Measurements from ENCODE around the gene SFRP4. TPM values are rescaled to one million over a fixed set of nuclear protein-coding genes. Genes with fewer than 3 reads are reported as not detected.

SFRP4 gene
- polyA plus RNA-seq (2011; rRNA removed) (0.16 and 0.22 TPM in 2 replicates), polyA minus RNA-seq (2011; rRNA and poly(A)+ RNA removed) (not detected in 2 replicates)

DNA sequence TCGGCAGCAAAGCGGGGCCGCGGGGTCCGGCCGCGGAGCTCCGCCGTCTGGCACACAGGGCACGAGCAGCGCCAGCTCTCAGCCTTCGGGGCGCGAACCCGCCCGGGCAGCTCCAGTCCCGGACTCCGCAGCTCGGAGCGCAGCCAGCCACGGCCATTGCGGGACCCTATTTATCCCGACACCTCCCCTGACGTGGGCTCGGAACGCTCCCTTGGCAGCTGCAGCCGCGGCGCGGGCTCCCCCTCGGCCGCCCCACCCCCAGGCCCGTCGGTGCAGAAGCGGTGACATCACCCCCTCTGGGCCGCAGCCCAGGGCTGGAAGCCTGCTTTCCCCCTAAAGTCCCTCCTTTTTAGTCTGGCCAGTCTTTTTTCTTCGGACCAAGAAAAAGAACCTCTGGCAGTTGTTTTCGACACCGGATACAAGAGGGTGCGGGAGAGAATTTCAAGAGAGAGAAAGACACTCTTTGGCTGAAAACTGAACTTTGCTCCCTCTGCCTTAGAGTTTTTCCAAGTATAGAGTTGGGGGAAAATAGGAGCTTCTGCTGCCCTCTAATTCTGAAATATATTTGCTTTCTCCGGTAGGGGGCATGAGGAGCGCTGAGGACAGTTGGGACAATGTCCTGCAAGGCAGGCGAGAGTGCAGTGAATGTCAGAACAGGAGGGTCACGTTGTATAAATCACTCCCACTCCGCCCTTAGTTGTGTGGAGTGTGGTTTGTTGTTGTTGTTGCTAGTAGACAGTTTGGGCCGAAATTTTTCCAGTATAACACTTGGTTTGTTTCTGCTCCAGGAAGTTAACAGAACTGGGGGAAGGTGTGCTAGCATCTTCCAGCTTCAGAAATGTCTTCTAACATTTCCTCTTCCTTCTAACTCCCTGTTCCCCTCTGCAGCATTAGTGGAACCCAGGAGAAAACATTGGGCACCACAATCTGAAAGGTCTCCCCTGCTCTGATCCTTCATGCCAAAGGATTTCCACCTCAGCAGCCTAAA, at the start of gene SFRP4:
SFRP4 (minus strand) TSS at position 145 of the 988 bp plus-strand sequence. CDS start 280 bp downstream, outside the sequence.
- CTCF ChIA-PET = interaction anchor here (0.6 to 3.1 kb wide), 11 partner anchors 11 to 404 kb away, joined by 3 to 19 read pairs (median 4); no protein-coding TSS in a partner anchor
- POLR2A ChIA-PET = no interaction called here
- TF ChIP-seq, protein P1, sequence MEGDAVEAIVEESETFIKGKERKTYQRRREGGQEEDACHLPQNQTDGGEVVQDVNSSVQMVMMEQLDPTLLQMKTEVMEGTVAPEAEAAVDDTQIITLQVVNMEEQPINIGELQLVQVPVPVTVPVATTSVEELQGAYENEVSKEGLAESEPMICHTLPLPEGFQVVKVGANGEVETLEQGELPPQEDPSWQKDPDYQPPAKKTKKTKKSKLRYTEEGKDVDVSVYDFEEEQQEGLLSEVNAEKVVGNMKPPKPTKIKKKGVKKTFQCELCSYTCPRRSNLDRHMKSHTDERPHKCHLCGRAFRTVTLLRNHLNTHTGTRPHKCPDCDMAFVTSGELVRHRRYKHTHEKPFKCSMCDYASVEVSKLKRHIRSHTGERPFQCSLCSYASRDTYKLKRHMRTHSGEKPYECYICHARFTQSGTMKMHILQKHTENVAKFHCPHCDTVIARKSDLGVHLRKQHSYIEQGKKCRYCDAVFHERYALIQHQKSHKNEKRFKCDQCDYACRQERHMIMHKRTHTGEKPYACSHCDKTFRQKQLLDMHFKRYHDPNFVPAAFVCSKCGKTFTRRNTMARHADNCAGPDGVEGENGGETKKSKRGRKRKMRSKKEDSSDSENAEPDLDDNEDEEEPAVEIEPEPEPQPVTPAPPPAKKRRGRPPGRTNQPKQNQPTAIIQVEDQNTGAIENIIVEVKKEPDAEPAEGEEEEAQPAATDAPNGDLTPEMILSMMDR (IDR thresholded peaks at IDR 0.05; ENCODE audit: insufficient read depth, low read depth, low read length) = peak; percentile 70
- peak within 1 kb of the TSS; percentile 36 for H3K4me3 ChIP-seq (ENCODE audit: low read depth, low read length)
- DNase-seq (ENCODE audit: low read depth) = no peak
- H3K36me3 ChIP-seq (ENCODE audit: control insufficient read depth, insufficient read depth, low read length) = no peaks in the 10 kb centered on the region
- peaks cover 10% of the 10 kb centered on the region for H3K27me3 ChIP-seq (ENCODE audit: control insufficient read depth, insufficient read depth, low read length)

DNA sequence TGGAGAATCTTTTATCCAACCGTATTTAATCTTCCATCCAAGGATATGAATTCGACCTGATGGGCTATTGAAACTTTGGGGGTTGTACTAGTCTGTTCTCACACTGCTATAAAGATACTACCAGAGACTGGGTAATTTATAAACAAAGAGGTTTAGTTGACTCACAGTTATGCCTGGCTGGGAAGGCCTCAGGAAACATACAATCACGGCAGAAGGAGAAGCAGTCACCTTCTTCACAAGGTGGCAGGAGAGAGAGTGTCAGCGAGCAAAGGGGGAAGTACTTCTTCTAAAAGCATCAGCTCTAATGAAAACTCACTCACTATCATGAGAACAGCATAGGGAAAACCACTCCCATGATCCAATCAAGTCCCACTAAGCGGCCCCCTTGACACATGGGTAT, 47.6 kb upstream of the SFRP4 start:
- Histone ChIP-seq H3K27me3 (ENCODE audit: control insufficient read depth, insufficient read depth, low read length) (no peaks in the 10 kb centered on the region), H3K36me3 (ENCODE audit: control insufficient read depth, insufficient read depth, low read length) (no peaks in the 10 kb centered on the region), H3K4me3 (ENCODE audit: low read depth, low read length) (no peak overlapping the region)
- ChIA-PET CTCF (interaction anchor here (1.3 kb wide), 1 partner anchor 10 kb away, joined by 3 read pairs; no protein-coding TSS in a partner anchor), POLR2A (no interaction called here)
- TF ChIP-seq, protein P1 (IDR thresholded peaks at IDR 0.05; ENCODE audit: insufficient read depth, low read depth, low read length) = no peak
- DNase-seq (ENCODE audit: low read depth) = no peak

DNA sequence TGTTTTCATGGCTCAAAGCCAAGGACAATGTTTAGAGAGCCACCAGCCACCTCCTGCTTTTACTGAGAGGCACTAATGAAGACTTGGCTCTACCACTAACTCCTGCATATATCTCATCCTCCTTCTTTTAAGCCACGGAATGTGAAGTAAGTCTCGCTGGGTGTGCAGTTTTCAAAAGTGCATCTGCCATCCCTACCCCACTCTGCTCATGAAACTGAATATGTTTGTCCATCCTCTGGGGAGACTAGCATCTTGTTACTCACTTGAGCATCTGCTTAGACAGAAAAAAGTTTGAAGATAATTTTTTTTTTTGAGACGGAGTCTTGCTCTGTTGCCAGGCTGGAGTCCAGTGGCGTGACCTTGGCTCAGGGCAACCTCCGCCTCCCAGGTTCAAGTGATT, 44.6 kb upstream of the SFRP4 start:
- Histone ChIP-seq H3K27me3 (ENCODE audit: control insufficient read depth, insufficient read depth, low read length) (no peaks in the 10 kb centered on the region), H3K36me3 (ENCODE audit: control insufficient read depth, insufficient read depth, low read length) (no peaks in the 10 kb centered on the region), H3K4me3 (ENCODE audit: low read depth, low read length) (no peak overlapping the region)
- DNase-seq (ENCODE audit: low read depth) = no peak
- TF ChIP-seq, protein P1 (IDR thresholded peaks at IDR 0.05; ENCODE audit: insufficient read depth, low read depth, low read length) = no peak
- CTCF ChIA-PET = no interaction called here
- POLR2A ChIA-PET = no interaction called here

DNA sequence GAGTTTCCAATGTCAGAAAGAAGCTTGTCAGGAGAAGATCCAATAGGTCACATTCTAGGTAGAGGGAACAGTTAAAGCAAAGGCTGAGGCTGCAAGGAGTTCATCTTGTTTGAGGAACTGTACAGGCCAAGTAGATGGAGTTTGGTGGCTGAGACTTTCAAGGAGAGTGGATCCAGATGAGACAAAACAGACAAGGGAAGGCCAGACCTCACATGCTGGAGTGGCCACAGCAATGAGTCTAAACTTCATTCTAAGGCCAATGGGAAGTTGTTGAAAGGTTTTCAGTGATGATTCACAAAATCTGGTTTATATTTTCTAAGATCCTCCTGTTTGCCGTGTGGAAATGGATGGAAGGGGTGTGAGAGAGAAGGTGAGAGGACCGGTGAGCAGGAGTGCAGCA, 43.9 kb upstream of the SFRP4 start:
- DNase-seq (ENCODE audit: low read depth) = no peak
- H3K4me3 ChIP-seq (ENCODE audit: low read depth, low read length) = no peak overlapping the region
- ChIA-PET CTCF (no interaction called here), POLR2A (no interaction called here)
- TF ChIP-seq, protein P1 (IDR thresholded peaks at IDR 0.05; ENCODE audit: insufficient read depth, low read depth, low read length) = no peak
- no peaks in the 10 kb centered on the region for H3K27me3 ChIP-seq (ENCODE audit: control insufficient read depth, insufficient read depth, low read length)
- no peaks in the 10 kb centered on the region for H3K36me3 ChIP-seq (ENCODE audit: control insufficient read depth, insufficient read depth, low read length)

DNA sequence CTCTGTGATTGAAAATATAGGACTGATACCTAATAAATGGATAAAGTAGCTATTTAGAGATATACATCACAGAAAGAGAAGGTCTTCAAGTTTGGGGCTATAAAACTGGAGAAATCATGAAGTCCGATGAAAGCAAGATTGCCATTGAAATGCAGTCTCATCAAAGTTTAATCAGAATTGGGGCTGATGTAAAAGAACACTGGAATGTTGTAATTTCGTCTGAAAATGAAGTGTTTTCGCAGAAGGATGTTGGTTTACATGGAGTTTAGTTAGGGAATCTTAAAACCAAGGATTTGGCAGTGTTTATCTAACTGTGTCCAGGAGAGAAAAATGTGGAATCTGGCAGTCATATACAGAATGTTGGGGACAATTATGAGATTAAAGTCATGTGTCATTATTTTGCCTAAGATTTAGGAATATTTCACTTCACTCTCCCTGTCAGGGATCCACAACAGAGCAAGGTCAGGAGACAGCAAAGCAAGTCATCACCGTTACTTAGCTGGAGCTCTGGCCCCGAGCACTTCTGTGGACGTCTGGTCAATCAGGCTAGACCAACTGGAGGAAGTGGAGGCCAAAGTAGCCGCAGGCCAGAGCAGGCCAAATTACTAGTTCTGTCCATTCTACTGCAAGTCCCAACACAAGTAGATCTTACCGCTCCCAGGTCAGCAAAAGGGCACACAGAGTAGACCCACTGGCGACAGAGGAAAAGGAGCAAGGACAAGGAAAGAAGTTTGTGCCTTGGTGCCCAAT, 40.8 kb upstream of the SFRP4 start:
- no peaks in the 10 kb centered on the region for H3K27me3 ChIP-seq (ENCODE audit: control insufficient read depth, insufficient read depth, low read length)
- ChIA-PET CTCF (interaction anchor here (0.8 kb wide), 1 partner anchor 258 kb away, joined by 3 read pairs; no protein-coding TSS in a partner anchor), POLR2A (no interaction called here)
- DNase-seq (ENCODE audit: low read depth) = no peak
- H3K4me3 ChIP-seq (ENCODE audit: low read depth, low read length) = no peak overlapping the region
- H3K36me3 ChIP-seq (ENCODE audit: control insufficient read depth, insufficient read depth, low read length) = no peaks in the 10 kb centered on the region
- TF ChIP-seq, protein P1 (IDR thresholded peaks at IDR 0.05; ENCODE audit: insufficient read depth, low read depth, low read length) = no peak
